LNCaP clone FGC (cell line): ENCODE measurements around the gene ZFHX3.

Experiments
- DNase-seq: peaks from one replicate; pipeline ENCODE4 v3.0.0-alpha.2; 2011; ENCODE audit warnings: low read depth
- H3K4me3 ChIP-seq: 2 replicates; pipeline ENCODE4 v1.5.1; 2011; ENCODE audit warnings: mild to moderate bottlenecking, low read depth, low read length, control low read depth
- CTCF ChIP-seq: IDR thresholded peaks from 2 replicates; pipeline ENCODE4 v1.5.1; 2012; ENCODE audit warnings: mild to moderate bottlenecking; ENCODE audit not compliant: control insufficient read depth, insufficient read depth; ENCODE audit errors: extremely low read depth

ZFHX3 gene

GRCh38 chr16:72811876-72812275 lies 236.1 kb downstream of the ZFHX3 start:
- H3K4me3 ChIP-seq: no peak overlapping the region
- DNase-seq: no peak
- no peak for TF ChIP-seq CTCF

- no peak for TF ChIP-seq CTCF
- no peak for DNase-seq
- H3K4me3 ChIP-seq: no peak overlapping the region
These were observed 236.7 kb downstream of the ZFHX3 start for GRCh38 chr16:72811188-72811720.

- no peak for TF ChIP-seq CTCF
- no peak overlapping the region for H3K4me3 ChIP-seq
- DNase-seq: no peak
These were observed 237.4 kb downstream of the ZFHX3 start for GRCh38 chr16:72810480-72810879.

GRCh38 chr16:72809446-72809845 lies 238.5 kb downstream of the ZFHX3 start:
- no peak overlapping the region for H3K4me3 ChIP-seq
- TF ChIP-seq CTCF: no peak
- no peak for DNase-seq

GRCh38 chr16:72808754-72809153 lies 239.2 kb downstream of the ZFHX3 start:
- no peak for TF ChIP-seq CTCF
- no peak for DNase-seq
- no peak overlapping the region for H3K4me3 ChIP-seq

GRCh38 chr16:72807245-72807644 lies 240.7 kb downstream of the ZFHX3 start:
- no peak for DNase-seq
- no peak for TF ChIP-seq CTCF
- no peak overlapping the region for H3K4me3 ChIP-seq

- H3K4me3 ChIP-seq: no peak overlapping the region
- no peak for DNase-seq
- TF ChIP-seq CTCF: no peak
These were observed 242.4 kb downstream of the ZFHX3 start for GRCh38 chr16:72805486-72805885.
